Measurements from ENCODE around the gene SUSD4.

SUSD4 gene

GRCh38 chr1:223217781-223218180 is 146.2 kb downstream of the SUSD4 start:
- no peaks in the 10 kb centered on the region for H3K36me3 ChIP-seq (replicated peaks in 1 of 2; ENCODE audit: control insufficient read depth in 2 of 2, insufficient read depth in 2 of 2, low read length in 2 of 2)
- no peak overlapping the region for H3K4me2 ChIP-seq (ENCODE audit: insufficient read depth, low read length, poor library complexity, severe bottlenecking)
- no peak overlapping the region for H2BK120ac ChIP-seq (ENCODE audit: low read depth, low read length)
- H2BK5ac ChIP-seq (ENCODE audit: low read length), result no peak overlapping the region
- H3K14ac ChIP-seq (ENCODE audit: low read length), result no peak overlapping the region
- H2AK5ac ChIP-seq (ENCODE audit: low read depth, low read length), result no peak overlapping the region
- no peak overlapping the region for H3K9ac ChIP-seq (ENCODE audit: low read depth, low read length, poor library complexity)
- no CpG with 5 or more reads among the region's 4 CpGs for WGBS, 2 donors (ENCODE audit: extremely low coverage in 2 of 2, insufficient read length in 2 of 2, insufficient replicate concordance in 1 of 2)
- H3K4ac ChIP-seq (ENCODE audit: low read length), result no peak overlapping the region
- no peak for DNase-seq (ENCODE audit: low spot score)
- no peak overlapping the region for H3K4me3 ChIP-seq (ENCODE audit: low read length in 2 of 2)
- no peak overlapping the region for H4K8ac ChIP-seq (ENCODE audit: low read depth, low read length)
- H3K4me1 ChIP-seq (ENCODE audit: control insufficient read depth in 2 of 2, insufficient read depth in 1 of 2, low read depth in 1 of 2, low read length in 2 of 2), result peaks cover 0 to 9% of the 10 kb centered on the region in 2 donors
- no peak overlapping the region for H3K18ac ChIP-seq (ENCODE audit: low read length)
- no peaks in the 10 kb centered on the region for H3K79me1 ChIP-seq (ENCODE audit: low read depth, low read length)
- no peak overlapping the region for H2AFZ ChIP-seq (ENCODE audit: low read length)
- peaks cover 0 to 3% (median 0%) of the 10 kb centered on the region in 3 experiments for H3K27me3 ChIP-seq (ENCODE audit: control insufficient read depth in 3 of 3, insufficient read depth in 3 of 3, low read depth in 1 of 3, low read length in 3 of 3)
- no peak overlapping the region for H2BK15ac ChIP-seq (ENCODE audit: low read length)
- no peak overlapping the region for H3K23ac ChIP-seq (ENCODE audit: low read depth, low read length, poor library complexity)
- no peak overlapping the region for H4K91ac ChIP-seq (ENCODE audit: low read depth, low read length, poor library complexity)
- H3K27ac ChIP-seq (replicated peaks; ENCODE audit: low read length), result no peak overlapping the region
- H2BK12ac ChIP-seq (ENCODE audit: low read length), result no peak overlapping the region
- H3K9me3 ChIP-seq (replicated peaks in 1 of 2; ENCODE audit: control insufficient read depth in 2 of 2, insufficient read depth in 1 of 2, low read depth in 1 of 2, low read length in 2 of 2), result peaks cover 0 to 5% of the 10 kb centered on the region in 2 donors

- H4K91ac ChIP-seq (ENCODE audit: low read depth, low read length, poor library complexity), result no peak overlapping the region
- H3K23ac ChIP-seq (ENCODE audit: low read depth, low read length, poor library complexity), result no peak overlapping the region
- H3K79me1 ChIP-seq (ENCODE audit: low read depth, low read length), result no peaks in the 10 kb centered on the region
- H3K18ac ChIP-seq (ENCODE audit: low read length), result peak overlapping the region; percentile 66
- H3K27ac ChIP-seq (replicated peaks; ENCODE audit: low read length), result no peak overlapping the region
- no peak overlapping the region for H2AFZ ChIP-seq (ENCODE audit: low read length)
- H3K14ac ChIP-seq (ENCODE audit: low read length), result no peak overlapping the region
- no peak for DNase-seq (ENCODE audit: low spot score)
- H2BK15ac ChIP-seq (ENCODE audit: low read length), result no peak overlapping the region
- H2BK5ac ChIP-seq (ENCODE audit: low read length), result peak overlapping the region; percentile 85
- peaks cover 0 to 16% of the 10 kb centered on the region in 2 donors for H3K4me1 ChIP-seq (ENCODE audit: control insufficient read depth in 2 of 2, insufficient read depth in 1 of 2, low read depth in 1 of 2, low read length in 2 of 2)
- peak overlapping the region; percentile 74 for H2BK120ac ChIP-seq (ENCODE audit: low read depth, low read length)
- H2AK5ac ChIP-seq (ENCODE audit: low read depth, low read length), result no peak overlapping the region
- H3K9ac ChIP-seq (ENCODE audit: low read depth, low read length, poor library complexity), result no peak overlapping the region
- H3K36me3 ChIP-seq (replicated peaks in 1 of 2; ENCODE audit: control insufficient read depth in 2 of 2, insufficient read depth in 2 of 2, low read length in 2 of 2), result no peaks in the 10 kb centered on the region
- no peak overlapping the region for H3K4ac ChIP-seq (ENCODE audit: low read length)
- no peak overlapping the region for H4K8ac ChIP-seq (ENCODE audit: low read depth, low read length)
- H3K27me3 ChIP-seq (ENCODE audit: control insufficient read depth in 3 of 3, insufficient read depth in 3 of 3, low read depth in 1 of 3, low read length in 3 of 3), result no peaks in the 10 kb centered on the region
- no peak overlapping the region for H3K4me3 ChIP-seq (ENCODE audit: low read length in 2 of 2)
- peaks cover 0 to 5% of the 10 kb centered on the region in 2 donors for H3K9me3 ChIP-seq (replicated peaks in 1 of 2; ENCODE audit: control insufficient read depth in 2 of 2, insufficient read depth in 1 of 2, low read depth in 1 of 2, low read length in 2 of 2)
- peak overlapping the region; percentile 18 for H2BK12ac ChIP-seq (ENCODE audit: low read length)
- H3K4me2 ChIP-seq (ENCODE audit: insufficient read depth, low read length, poor library complexity, severe bottlenecking), result no peak overlapping the region
- no CpG with 5 or more reads among the region's 5 CpGs for WGBS, 2 donors (ENCODE audit: extremely low coverage in 2 of 2, insufficient read length in 2 of 2, insufficient replicate concordance in 1 of 2)
Observed at GRCh38 chr1:223216531-223217205, 147.3 kb downstream of the SUSD4 start.

- Histone ChIP-seq H2BK15ac (ENCODE audit: low read length) (no peak overlapping the region), H2AFZ (ENCODE audit: low read length) (no peak overlapping the region), H2AK5ac (ENCODE audit: low read depth, low read length) (no peak overlapping the region), H3K4me1 (ENCODE audit: control insufficient read depth in 2 of 2, insufficient read depth in 1 of 2, low read depth in 1 of 2, low read length in 2 of 2) (peaks cover 0 to 20% of the 10 kb centered on the region in 2 donors), H3K4me3 (ENCODE audit: low read length in 2 of 2) (no peak overlapping the region), H3K27ac (replicated peaks; ENCODE audit: low read length) (no peak overlapping the region), H3K9me3 (replicated peaks in 1 of 2; ENCODE audit: control insufficient read depth in 2 of 2, insufficient read depth in 1 of 2, low read depth in 1 of 2, low read length in 2 of 2) (peaks cover 0 to 5% of the 10 kb centered on the region in 2 donors), H4K8ac (ENCODE audit: low read depth, low read length) (no peak overlapping the region), H2BK5ac (ENCODE audit: low read length) (no peak overlapping the region), H3K79me1 (ENCODE audit: low read depth, low read length) (no peaks in the 10 kb centered on the region), H2BK120ac (ENCODE audit: low read depth, low read length) (no peak overlapping the region), H3K18ac (ENCODE audit: low read length) (no peak overlapping the region), H4K91ac (ENCODE audit: low read depth, low read length, poor library complexity) (no peak overlapping the region), H3K9ac (ENCODE audit: low read depth, low read length, poor library complexity) (no peak overlapping the region), H3K14ac (ENCODE audit: low read length) (no peak overlapping the region), H3K23ac (ENCODE audit: low read depth, low read length, poor library complexity) (no peak overlapping the region), H2BK12ac (ENCODE audit: low read length) (no peak overlapping the region), H3K4me2 (ENCODE audit: insufficient read depth, low read length, poor library complexity, severe bottlenecking) (no peak overlapping the region), H3K36me3 (replicated peaks in 1 of 2; ENCODE audit: control insufficient read depth in 2 of 2, insufficient read depth in 2 of 2, low read length in 2 of 2) (no peaks in the 10 kb centered on the region), H3K27me3 (ENCODE audit: control insufficient read depth in 3 of 3, insufficient read depth in 3 of 3, low read depth in 1 of 3, low read length in 3 of 3) (no peaks in the 10 kb centered on the region), H3K4ac (ENCODE audit: low read length) (no peak overlapping the region)
- DNase-seq (ENCODE audit: low spot score), result no peak
- WGBS, 2 donors (ENCODE audit: extremely low coverage in 2 of 2, insufficient read length in 2 of 2, insufficient replicate concordance in 1 of 2), result no CpG with 5 or more reads among the region's 6 CpGs
Observed at GRCh38 chr1:223216074-223216473, 147.9 kb downstream of the SUSD4 start.

- Histone ChIP-seq H3K27ac (replicated peaks; ENCODE audit: low read length) (no peak overlapping the region), H3K18ac (ENCODE audit: low read length) (no peak overlapping the region), H3K4me1 (ENCODE audit: control insufficient read depth in 2 of 2, insufficient read depth in 1 of 2, low read depth in 1 of 2, low read length in 2 of 2) (peaks cover 0 to 20% of the 10 kb centered on the region in 2 donors), H2AFZ (ENCODE audit: low read length) (no peak overlapping the region), H2BK12ac (ENCODE audit: low read length) (no peak overlapping the region), H3K23ac (ENCODE audit: low read depth, low read length, poor library complexity) (no peak overlapping the region), H3K9ac (ENCODE audit: low read depth, low read length, poor library complexity) (no peak overlapping the region), H3K14ac (ENCODE audit: low read length) (no peak overlapping the region), H3K36me3 (replicated peaks in 1 of 2; ENCODE audit: control insufficient read depth in 2 of 2, insufficient read depth in 2 of 2, low read length in 2 of 2) (no peaks in the 10 kb centered on the region), H4K91ac (ENCODE audit: low read depth, low read length, poor library complexity) (no peak overlapping the region), H4K8ac (ENCODE audit: low read depth, low read length) (no peak overlapping the region), H2AK5ac (ENCODE audit: low read depth, low read length) (no peak overlapping the region), H2BK5ac (ENCODE audit: low read length) (no peak overlapping the region), H3K4ac (ENCODE audit: low read length) (no peak overlapping the region), H2BK15ac (ENCODE audit: low read length) (no peak overlapping the region), H3K9me3 (replicated peaks in 1 of 2; ENCODE audit: control insufficient read depth in 2 of 2, insufficient read depth in 1 of 2, low read depth in 1 of 2, low read length in 2 of 2) (peaks cover 0 to 5% of the 10 kb centered on the region in 2 donors), H2BK120ac (ENCODE audit: low read depth, low read length) (no peak overlapping the region), H3K4me2 (ENCODE audit: insufficient read depth, low read length, poor library complexity, severe bottlenecking) (no peak overlapping the region), H3K27me3 (ENCODE audit: control insufficient read depth in 3 of 3, insufficient read depth in 3 of 3, low read depth in 1 of 3, low read length in 3 of 3) (no peaks in the 10 kb centered on the region), H3K4me3 (ENCODE audit: low read length in 2 of 2) (no peak overlapping the region), H3K79me1 (ENCODE audit: low read depth, low read length) (no peaks in the 10 kb centered on the region)
- DNase-seq (ENCODE audit: low spot score), result no peak
- WGBS, 2 donors (ENCODE audit: extremely low coverage in 2 of 2, insufficient read length in 2 of 2, insufficient replicate concordance in 1 of 2), result no CpG with 5 or more reads among the region's 6 CpGs
Observed at GRCh38 chr1:223215026-223215425, 148.9 kb downstream of the SUSD4 start.

Measured in neuronal stem cell (in vitro differentiated cells).